HG03064 (cell line): Measurements from ENCODE around the gene HAUS5.
"Not testable (repeated sequence)": the region's sequence is repeated elsewhere in the genome, so short reads cannot be mapped to it uniquely, and the experiment has no call there.

ENCODE experiments used
- ATAC-seq: cut with Tn5 transposase; IDR thresholded peaks from one replicate; pipeline ENCODE4 v1.9.1; 2021; ENCODE audit warnings: low read depth; ENCODE audit not compliant: unreplicated experiment

The HAUS5 gene, protein sequence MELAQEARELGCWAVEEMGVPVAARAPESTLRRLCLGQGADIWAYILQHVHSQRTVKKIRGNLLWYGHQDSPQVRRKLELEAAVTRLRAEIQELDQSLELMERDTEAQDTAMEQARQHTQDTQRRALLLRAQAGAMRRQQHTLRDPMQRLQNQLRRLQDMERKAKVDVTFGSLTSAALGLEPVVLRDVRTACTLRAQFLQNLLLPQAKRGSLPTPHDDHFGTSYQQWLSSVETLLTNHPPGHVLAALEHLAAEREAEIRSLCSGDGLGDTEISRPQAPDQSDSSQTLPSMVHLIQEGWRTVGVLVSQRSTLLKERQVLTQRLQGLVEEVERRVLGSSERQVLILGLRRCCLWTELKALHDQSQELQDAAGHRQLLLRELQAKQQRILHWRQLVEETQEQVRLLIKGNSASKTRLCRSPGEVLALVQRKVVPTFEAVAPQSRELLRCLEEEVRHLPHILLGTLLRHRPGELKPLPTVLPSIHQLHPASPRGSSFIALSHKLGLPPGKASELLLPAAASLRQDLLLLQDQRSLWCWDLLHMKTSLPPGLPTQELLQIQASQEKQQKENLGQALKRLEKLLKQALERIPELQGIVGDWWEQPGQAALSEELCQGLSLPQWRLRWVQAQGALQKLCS

DNA sequence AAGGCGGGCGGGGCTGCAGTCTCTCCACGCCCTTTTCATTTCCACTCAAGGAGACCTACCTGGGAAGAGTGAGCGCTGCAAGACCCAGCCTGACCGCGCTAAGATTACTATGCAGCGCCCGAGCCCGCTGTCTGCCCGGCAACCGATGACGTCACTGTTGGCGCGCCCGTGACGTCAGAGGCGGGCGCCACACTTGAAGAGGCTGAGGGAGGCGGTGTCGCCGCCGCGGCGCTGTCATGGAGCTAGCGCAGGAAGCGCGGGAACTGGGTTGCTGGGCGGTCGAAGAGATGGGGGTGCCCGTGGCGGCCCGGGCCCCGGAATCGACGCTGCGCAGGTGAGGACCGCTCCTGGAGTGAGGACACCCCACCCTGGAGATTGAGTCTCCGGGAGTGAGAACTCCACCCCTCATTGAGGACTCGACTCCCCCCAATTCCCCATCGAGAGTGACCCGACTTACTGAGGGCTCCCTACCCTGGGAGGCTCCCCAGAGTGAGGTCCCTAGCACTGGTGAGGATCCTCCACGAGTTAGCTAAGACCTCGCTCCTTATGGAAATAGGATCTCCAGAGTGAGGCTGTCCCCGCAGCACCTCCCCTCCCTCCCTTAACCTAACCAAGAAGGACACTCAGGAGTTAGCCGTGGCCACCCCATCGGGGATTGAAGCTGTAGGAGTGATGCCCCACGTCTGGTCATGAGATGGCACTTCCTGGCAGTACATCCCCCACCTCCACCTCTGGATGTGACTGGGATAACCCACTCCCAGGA is at the start of gene HAUS5:
HAUS5 (plus strand) TSS at position 177 of the 763 bp plus-strand sequence; CDS start at position 237, 60 bp downstream.
- ATAC-seq, result peak; percentile 59

GRCh38 chr19:35562776-35563175 is 49.8 kb upstream of the HAUS5 start:
- no peak for ATAC-seq

DNA sequence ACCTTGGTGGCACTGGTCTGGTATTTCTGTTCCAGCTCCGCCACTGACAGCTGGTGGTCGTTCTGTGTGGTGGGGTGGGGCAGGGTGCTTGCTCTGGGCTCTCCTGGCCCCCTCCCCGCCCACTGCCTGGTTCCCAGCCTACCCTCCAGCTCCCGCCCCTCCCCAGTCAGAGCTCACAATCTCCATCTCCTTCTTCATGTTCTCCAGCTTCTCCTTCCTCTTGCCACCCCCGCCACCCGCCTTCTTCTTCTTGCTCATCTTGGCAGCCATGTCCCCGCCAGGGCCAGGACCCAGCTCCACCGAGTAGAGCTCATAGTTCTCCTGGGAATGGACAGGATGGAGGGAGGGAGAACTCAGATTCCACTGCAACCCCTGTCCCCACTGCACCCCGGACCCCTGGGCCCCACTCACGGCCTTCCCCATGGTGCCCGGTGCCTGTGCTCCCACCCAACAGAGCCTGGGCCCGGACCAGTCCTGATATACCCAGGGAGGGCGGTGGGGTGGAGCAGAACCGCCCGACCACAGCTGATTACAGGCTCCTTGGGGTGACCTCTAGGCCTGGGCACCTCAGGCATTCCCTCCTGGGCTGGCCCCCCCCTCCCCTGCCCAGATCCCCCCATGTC is 49.2 kb upstream of the HAUS5 start, which contains the start of gene ATP4A:
ATP4A (minus strand) TSS at position 452 of the 623 bp plus-strand sequence; CDS start at position 423, 29 bp downstream.
- ATAC-seq, result no peak

DNA sequence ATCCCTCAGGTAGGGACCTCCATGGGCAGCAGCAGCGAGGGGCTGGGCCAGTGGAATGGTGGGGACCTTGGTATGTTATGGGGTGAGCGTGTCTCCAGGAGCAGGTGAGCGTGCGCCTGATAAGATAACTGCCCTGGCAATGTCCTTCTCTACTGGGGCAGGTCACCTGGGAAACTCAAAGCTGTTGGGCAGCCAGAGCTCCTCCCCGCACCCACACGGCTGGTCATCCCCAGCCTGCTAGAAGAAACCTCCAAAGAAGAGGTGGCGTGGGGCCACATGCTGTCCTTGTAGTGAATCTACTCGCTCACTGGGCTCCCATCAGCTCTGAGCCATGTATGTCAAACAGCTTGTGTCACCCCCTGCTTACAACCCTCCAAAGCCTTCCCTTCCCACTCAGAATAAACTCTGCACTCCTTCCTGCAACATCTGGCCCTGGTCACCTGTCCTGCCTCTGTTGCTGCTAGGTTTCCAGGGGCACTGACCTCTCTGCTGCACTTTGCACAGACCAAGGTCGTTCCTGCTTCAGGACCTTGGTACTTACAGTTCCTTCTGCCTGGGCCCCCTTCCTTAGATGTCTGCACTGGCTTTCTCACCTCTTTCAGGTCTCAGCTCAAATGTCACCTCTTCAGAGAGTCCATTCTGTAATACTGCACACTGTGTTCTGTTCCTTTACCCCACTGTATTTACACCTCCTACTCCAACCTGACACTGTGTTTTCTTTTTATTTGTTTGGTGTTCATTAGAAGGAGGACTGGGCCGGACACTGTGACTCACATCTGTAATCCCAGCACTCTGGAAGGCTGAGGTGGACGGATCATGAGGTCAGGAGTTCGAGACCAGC is 47.3 kb upstream of the HAUS5 start:
- no peak for ATAC-seq

DNA sequence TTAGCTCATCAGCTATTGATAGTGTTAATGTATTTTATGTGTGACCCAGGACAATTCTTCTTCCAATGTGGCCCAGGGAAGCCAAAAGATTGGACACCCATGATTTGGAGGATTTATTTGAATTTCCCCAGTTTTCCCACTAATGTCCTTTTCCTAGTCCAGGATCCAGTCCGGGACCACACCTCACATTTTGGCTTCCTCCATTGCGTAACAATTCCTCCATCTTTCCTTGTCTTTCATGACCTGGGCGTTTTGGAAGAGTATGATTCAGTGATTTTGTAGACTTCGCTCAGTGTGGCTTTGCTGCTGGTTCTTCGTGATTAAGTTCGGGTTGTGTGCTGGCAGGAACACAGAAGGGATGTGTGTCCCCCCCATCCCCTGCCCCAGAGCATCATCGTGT is 45.8 kb upstream of the HAUS5 start:
- no peak for ATAC-seq

- no peak for ATAC-seq
Observed at GRCh38 chr19:35569281-35569781, 43.2 kb upstream of the HAUS5 start.

DNA sequence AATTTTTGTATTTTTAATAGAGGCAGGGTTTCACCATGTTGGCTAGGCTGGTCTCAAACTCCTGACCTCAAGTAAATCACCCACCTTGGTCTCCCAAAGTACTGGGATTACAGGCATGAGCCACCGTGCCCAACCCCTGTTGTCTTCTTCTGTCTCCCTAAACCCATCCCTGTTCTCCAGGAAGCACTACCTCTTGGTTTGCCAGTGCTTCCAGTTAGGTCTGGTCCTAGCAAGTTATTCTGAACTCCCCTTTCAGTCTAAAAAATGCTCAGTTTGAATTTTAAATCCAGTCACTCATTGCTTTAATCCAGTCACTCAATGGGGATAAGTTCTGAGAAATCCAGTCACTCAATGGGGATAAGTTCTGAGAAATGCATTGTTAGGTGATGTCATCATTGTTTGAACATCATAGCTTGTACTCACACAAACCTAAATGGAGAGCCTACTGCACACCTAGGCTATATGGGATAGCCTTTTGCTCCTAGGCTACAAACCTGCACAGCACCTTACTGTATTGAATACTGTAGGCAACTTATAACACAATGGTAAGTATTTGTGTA is 41.0 kb upstream of the HAUS5 start:
- no peak for ATAC-seq

- no peak for ATAC-seq
Observed at GRCh38 chr19:35577918-35578317, 34.6 kb upstream of the HAUS5 start.

DNA sequence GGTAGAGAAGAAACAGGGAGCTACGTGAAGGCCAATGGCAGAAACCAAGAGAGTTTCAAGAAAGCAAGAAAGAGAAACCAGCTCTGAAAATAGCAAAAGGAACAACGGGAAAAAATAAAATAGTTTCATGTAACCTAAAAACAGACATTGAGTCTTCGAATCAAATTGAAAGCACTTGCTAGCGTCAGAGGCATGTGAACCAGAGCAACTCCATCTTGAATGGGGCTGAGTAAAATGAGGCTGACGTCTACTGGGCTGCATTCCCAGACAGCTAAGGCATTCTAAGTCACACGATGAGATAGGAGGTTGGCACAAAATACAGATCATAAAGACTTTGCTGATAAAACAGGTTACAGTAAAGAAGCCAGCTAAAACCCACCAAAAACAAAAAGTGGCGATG is 33.8 kb upstream of the HAUS5 start:
- ATAC-seq, result no peak

DNA sequence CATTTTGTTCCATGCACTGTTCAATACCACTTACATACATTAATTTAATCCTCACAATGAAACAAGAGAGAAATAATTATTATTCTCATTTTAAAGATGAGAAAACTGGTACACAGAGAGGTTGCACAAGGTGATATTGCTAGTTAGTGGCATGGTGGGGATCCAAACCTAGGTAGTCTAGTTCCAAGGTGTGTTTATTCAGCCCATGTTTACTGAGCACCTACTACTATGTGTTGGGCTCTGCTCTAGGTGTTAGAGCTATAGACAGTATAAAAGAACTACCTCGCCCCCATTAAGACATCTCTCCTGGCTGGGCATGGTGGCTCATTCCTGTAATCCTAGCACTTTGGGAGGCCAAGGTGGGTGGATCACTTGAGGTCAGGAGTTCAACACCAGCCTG is 29.8 kb upstream of the HAUS5 start:
- ATAC-seq, result no peak

- ATAC-seq, result no peak
Observed at GRCh38 chr19:35585848-35586247, 26.7 kb upstream of the HAUS5 start, which contains the start of gene PMIS2. Gene PMIS2 (plus strand): TSS chr19:35586173. CDS start chr19:35586260, 87 bp downstream.

GRCh38 chr19:35587321-35587720 is 25.2 kb upstream of the HAUS5 start:
- ATAC-seq, result no peak

- ATAC-seq, result no peak
Observed at GRCh38 chr19:35590875-35591274, 21.7 kb upstream of the HAUS5 start.

DNA sequence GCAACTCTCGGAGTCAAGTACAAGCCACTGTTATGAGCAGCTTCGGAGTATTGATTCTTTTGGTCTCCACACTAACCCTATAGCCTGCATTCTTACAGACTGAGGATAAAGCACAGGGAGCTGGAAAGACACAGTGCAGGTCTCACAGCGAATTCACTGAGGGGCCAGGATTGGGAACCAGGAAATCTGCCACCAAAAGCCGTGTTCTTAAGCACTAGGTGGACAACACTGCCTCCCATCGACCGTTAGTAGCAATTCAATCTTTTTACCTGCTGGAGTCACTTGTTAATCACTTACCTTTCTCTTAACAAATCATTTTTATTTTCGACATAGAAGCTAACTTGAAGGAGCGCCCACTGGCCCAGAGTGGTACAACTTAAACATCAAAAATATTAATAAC is 20.3 kb upstream of the HAUS5 start:
- ATAC-seq, result no peak

DNA sequence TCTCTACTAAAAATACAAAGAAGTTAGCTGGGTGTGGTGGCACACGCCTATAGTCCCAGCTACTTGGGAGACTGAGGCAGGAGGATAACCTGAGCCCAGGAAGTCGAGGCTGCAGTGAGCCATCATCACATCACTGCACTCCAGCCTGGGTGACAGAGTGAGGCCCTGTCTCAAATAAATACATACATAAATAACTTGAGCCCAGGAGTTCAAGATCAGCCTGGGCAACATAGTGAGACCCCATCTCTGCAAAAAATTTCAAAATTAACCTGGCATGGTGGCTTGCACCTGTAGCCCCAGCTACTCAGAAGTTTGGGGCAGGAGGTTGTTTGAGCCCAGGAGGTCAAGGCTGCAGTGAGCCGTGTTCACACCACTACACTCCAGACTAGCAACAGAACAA is 17.5 kb upstream of the HAUS5 start:
- ATAC-seq, result not testable (repeated sequence)

DNA sequence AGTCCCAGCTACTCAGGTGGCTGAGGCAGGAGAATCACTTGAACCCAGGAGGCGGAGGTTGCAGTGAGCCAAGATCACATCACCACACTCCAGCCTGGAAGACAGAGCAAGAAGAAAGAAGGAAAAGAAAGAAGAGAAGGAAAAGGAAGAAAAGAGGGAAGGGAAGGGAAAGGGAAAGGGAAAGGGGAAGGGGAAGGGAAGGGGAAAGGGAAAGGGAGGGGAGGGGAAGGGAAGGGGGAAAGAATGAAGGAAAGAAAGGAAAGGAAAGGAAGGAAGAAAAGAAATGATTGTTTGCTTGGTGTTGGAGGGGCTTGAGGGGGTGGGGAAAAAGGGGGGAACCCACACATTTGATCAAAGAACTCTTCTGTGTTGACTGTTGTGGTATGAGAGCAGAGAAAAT is 16.6 kb upstream of the HAUS5 start:
- no peak for ATAC-seq

GRCh38 chr19:35596366-35596999 is 16.1 kb upstream of the HAUS5 start:
- ATAC-seq, result peak; percentile 67

DNA sequence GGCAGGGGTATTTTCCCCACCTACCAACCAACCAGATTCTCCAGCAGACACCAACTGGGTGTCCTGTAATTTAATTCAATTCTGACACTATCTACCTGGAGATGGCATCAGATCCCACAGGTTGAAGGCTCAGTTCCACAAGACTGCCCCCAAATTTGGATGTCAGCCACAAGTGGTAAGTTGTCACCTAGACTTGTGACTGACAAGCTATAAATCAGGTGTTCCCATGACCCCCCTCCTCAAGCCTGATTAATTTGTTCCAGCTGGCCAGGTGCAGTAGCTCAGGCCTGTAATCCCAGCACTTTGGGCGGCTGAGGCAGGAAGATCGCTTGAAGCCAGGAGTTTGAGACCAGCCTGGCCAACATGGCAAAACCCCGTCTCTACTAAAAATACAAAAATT is 10.6 kb upstream of the HAUS5 start:
- ATAC-seq, result no peak

GRCh38 chr19:35604436-35604835 is 8.1 kb upstream of the HAUS5 start:
- ATAC-seq, result not testable (repeated sequence)
